ENCODE results near the gene ACOX1. TPM values are rescaled to one million over a fixed set of nuclear protein-coding genes. Genes with fewer than 3 reads are reported as not detected.

Gene ACOX1
- total RNA-seq, 2 donors from 2014 or later, result 22.5 to 37.6 TPM

DNA sequence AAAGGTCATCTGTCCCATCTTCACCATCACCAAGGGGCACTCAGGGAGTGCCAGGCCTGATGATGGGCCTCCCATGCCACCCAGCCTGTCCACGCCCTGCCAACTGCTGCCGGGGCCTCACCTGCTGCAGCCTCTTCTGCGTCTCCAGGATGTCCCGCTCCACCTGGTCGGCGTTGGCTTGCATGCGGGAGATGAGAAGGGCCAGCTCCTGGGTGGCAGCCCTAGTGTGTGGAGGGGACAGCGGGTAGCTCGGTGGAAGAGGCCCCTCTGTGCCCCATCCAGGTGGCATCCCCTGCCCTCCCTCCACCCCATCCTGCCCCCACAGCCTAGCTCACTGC is 44.9 kb upstream of the ACOX1 start:
- Histone ChIP-seq H3K27me3 (replicated peaks; ENCODE audit: insufficient read depth) (no peaks in the 10 kb centered on the region), H3K9me3 (no peaks in the 10 kb centered on the region), H3K4me3 (no peak overlapping the region), H3K4me1 (ENCODE audit: control insufficient read depth in 1 of 2, low read depth in 2 of 2) (no peaks in the 10 kb centered on the region), H3K36me3 (no peaks in the 10 kb centered on the region), H3K27ac (no peak overlapping the region)
- ATAC-seq (ENCODE audit: insufficient number of reproducible peaks, low FRiP score, low read depth) (no peak), DNase-seq (ENCODE audit: low spot score) (no peak)
- TF ChIP-seq, protein P1, sequence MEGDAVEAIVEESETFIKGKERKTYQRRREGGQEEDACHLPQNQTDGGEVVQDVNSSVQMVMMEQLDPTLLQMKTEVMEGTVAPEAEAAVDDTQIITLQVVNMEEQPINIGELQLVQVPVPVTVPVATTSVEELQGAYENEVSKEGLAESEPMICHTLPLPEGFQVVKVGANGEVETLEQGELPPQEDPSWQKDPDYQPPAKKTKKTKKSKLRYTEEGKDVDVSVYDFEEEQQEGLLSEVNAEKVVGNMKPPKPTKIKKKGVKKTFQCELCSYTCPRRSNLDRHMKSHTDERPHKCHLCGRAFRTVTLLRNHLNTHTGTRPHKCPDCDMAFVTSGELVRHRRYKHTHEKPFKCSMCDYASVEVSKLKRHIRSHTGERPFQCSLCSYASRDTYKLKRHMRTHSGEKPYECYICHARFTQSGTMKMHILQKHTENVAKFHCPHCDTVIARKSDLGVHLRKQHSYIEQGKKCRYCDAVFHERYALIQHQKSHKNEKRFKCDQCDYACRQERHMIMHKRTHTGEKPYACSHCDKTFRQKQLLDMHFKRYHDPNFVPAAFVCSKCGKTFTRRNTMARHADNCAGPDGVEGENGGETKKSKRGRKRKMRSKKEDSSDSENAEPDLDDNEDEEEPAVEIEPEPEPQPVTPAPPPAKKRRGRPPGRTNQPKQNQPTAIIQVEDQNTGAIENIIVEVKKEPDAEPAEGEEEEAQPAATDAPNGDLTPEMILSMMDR (IDR thresholded peaks at IDR 0.05), result no peak

GRCh38 chr17:76022973-76023899 is 44.3 kb upstream of the ACOX1 start:
- ATAC-seq (ENCODE audit: insufficient number of reproducible peaks, low FRiP score, low read depth) (no peak), DNase-seq (ENCODE audit: low spot score) (no peak)
- H3K27me3 ChIP-seq (replicated peaks; ENCODE audit: insufficient read depth), result no peaks in the 10 kb centered on the region
- H3K36me3 ChIP-seq, result no peaks in the 10 kb centered on the region
- no peaks in the 10 kb centered on the region for H3K4me1 ChIP-seq (ENCODE audit: control insufficient read depth in 1 of 2, low read depth in 2 of 2)
- TF ChIP-seq, protein P1 (IDR thresholded peaks at IDR 0.05), result no peak
- no peaks in the 10 kb centered on the region for H3K9me3 ChIP-seq
- no peak overlapping the region for H3K4me3 ChIP-seq
- H3K27ac ChIP-seq, result no peak overlapping the region

GRCh38 chr17:76022285-76022684 is 43.3 kb upstream of the ACOX1 start:
- Histone ChIP-seq H3K4me1 (ENCODE audit: control insufficient read depth in 1 of 2, low read depth in 2 of 2) (no peaks in the 10 kb centered on the region), H3K36me3 (no peaks in the 10 kb centered on the region), H3K4me3 (no peak overlapping the region), H3K9me3 (no peaks in the 10 kb centered on the region), H3K27ac (no peak overlapping the region), H3K27me3 (replicated peaks; ENCODE audit: insufficient read depth) (no peaks in the 10 kb centered on the region)
- ATAC-seq (ENCODE audit: insufficient number of reproducible peaks, low FRiP score, low read depth) (no peak), DNase-seq (ENCODE audit: low spot score) (no peak)
- TF ChIP-seq, protein P1 (IDR thresholded peaks at IDR 0.05), result no peak

GRCh38 chr17:76019833-76020467 is 41.0 kb upstream of the ACOX1 start:
- ATAC-seq (ENCODE audit: insufficient number of reproducible peaks, low FRiP score, low read depth) (no peak), DNase-seq (ENCODE audit: low spot score) (no peak)
- Histone ChIP-seq H3K4me1 (ENCODE audit: control insufficient read depth in 1 of 2, low read depth in 2 of 2) (no peaks in the 10 kb centered on the region), H3K9me3 (no peaks in the 10 kb centered on the region), H3K27me3 (replicated peaks; ENCODE audit: insufficient read depth) (no peaks in the 10 kb centered on the region), H3K27ac (no peak overlapping the region), H3K4me3 (no peak overlapping the region), H3K36me3 (no peaks in the 10 kb centered on the region)
- TF ChIP-seq, protein P1 (IDR thresholded peaks at IDR 0.05), result no peak

- TF ChIP-seq, protein P1 (IDR thresholded peaks at IDR 0.05), result no peak
- Histone ChIP-seq H3K9me3 (no peaks in the 10 kb centered on the region), H3K27me3 (replicated peaks; ENCODE audit: insufficient read depth) (no peaks in the 10 kb centered on the region), H3K27ac (no peak overlapping the region), H3K4me3 (no peak overlapping the region), H3K4me1 (ENCODE audit: control insufficient read depth in 1 of 2, low read depth in 2 of 2) (no peaks in the 10 kb centered on the region), H3K36me3 (no peaks in the 10 kb centered on the region)
- DNase-seq (ENCODE audit: low spot score) (no peak), ATAC-seq (ENCODE audit: insufficient number of reproducible peaks, low FRiP score, low read depth) (no peak)
Observed at GRCh38 chr17:76018801-76019200, 39.8 kb upstream of the ACOX1 start.
